ENCODE results near the gene NMNAT3. TPM values are rescaled to one million over a fixed set of nuclear protein-coding genes. Genes with fewer than 3 reads are reported as not detected.

The NMNAT3 gene
- total RNA-seq, 1 experiment from 2014 or later = 1.3 TPM

DNA sequence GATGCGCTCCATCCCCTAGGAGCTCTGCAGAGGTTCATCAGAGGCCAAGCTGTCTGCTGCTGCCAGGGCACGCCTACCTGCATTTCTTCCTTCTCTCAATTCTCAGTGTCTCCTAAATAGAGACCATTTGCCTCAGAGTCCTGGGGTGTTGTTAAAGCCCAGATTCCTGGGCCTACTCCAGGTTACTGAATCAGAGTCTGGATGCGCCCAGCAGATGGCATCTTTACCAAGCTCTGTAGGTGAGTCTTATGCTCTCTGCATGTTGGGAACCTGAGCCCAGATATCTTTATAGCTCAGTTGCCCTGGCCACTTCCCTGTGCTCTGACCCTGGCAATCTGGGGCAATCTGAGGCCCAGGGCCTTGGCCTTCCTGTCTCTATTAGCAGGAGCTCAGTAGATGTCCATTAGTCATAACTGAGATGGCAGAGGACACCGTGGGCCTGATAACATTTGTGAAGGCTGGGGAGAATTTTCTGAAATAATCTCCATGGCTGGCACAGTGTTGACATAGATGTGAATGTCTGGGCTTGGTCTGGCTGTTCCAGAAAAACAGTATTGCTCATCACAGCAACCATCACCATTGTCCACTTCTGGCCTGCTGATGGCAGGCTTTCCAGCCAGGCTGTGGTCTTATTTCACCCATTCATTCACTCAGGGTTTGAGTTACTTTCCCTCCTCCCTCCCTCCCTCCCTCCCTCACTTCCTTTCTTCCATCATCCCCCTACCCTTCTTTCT lies 125.0 kb downstream of the NMNAT3 start:
- Histone ChIP-seq H3K23ac (ENCODE audit: insufficient read length, low read depth, low read length) (no peak overlapping the region), H3K27ac (ENCODE audit: insufficient read length, low read depth, low read length) (no peak overlapping the region), H4K8ac (replicated peaks; ENCODE audit: insufficient read length, low read depth, low read length) (no peak overlapping the region), H2BK120ac (ENCODE audit: low read depth, low read length, poor library complexity, severe bottlenecking) (no peak overlapping the region), H2AFZ (ENCODE audit: low read length) (no peak overlapping the region), H4K91ac (ENCODE audit: insufficient read length, low read depth, low read length) (no peak overlapping the region), H3K4me1 (ENCODE audit: insufficient read depth, low read length) (no peaks in the 10 kb centered on the region), H2BK12ac (ENCODE audit: insufficient read length, low read depth, low read length) (no peak overlapping the region), H3K4ac (ENCODE audit: low read depth, low read length) (no peak overlapping the region), H2BK15ac (ENCODE audit: low read depth, low read length) (no peak overlapping the region), H3K14ac (ENCODE audit: insufficient read depth, low read length) (no peak overlapping the region), H3K9me3 (ENCODE audit: control insufficient read depth, low read depth, low read length) (no peaks in the 10 kb centered on the region), H3K56ac (ENCODE audit: insufficient read length, low read depth, low read length) (no peak overlapping the region), H3K23me2 (ENCODE audit: insufficient read length, low read depth, low read length, poor library complexity, severe bottlenecking) (no peaks in the 10 kb centered on the region), H3K18ac (ENCODE audit: insufficient read length, low read depth, low read length) (no peak overlapping the region), H4K5ac (ENCODE audit: insufficient read length, low read depth, low read length) (no peak overlapping the region), H3K27me3 (ENCODE audit: insufficient read depth, low read length) (no peaks in the 10 kb centered on the region), H3K9ac (ENCODE audit: extremely low read depth, insufficient read length, low read length) (no peak overlapping the region), H2AK5ac (ENCODE audit: insufficient read length, low read length) (no peak overlapping the region), H3T11ph (ENCODE audit: low read length) (no peak overlapping the region), H2BK20ac (ENCODE audit: low read depth, low read length, poor library complexity, severe bottlenecking) (no peak overlapping the region), H4K20me1 (ENCODE audit: control insufficient read depth, insufficient read depth, insufficient read length) (no peaks in the 10 kb centered on the region), H3K4me2 (ENCODE audit: insufficient read depth, insufficient read length, low read length) (no peak overlapping the region), H3K79me2 (ENCODE audit: insufficient read depth, low read length) (no peaks in the 10 kb centered on the region), H2BK5ac (ENCODE audit: insufficient read length, low read length) (no peak overlapping the region), H3K79me1 (ENCODE audit: insufficient read depth, low read depth, low read length, poor library complexity, severe bottlenecking) (no peaks in the 10 kb centered on the region)
- Mint-ChIP-seq H3K27me3 (ENCODE audit: low read depth) (peaks cover 7% of the 10 kb centered on the region; the same call in 1 of the 2 replicates), H3K36me3 (ENCODE audit: insufficient read depth in 1 of 3, low read depth in 3 of 3) (no peaks in the 10 kb centered on the region), H3K9me3 (no peaks in the 10 kb centered on the region), H3K27ac (no peak overlapping the region), H3K4me3 (no peak overlapping the region), H3K4me1 (peaks cover 5 to 9% of the 10 kb centered on the region in 2 experiments)
- no peak for DNase-seq
- TF ChIP-seq, protein P1, sequence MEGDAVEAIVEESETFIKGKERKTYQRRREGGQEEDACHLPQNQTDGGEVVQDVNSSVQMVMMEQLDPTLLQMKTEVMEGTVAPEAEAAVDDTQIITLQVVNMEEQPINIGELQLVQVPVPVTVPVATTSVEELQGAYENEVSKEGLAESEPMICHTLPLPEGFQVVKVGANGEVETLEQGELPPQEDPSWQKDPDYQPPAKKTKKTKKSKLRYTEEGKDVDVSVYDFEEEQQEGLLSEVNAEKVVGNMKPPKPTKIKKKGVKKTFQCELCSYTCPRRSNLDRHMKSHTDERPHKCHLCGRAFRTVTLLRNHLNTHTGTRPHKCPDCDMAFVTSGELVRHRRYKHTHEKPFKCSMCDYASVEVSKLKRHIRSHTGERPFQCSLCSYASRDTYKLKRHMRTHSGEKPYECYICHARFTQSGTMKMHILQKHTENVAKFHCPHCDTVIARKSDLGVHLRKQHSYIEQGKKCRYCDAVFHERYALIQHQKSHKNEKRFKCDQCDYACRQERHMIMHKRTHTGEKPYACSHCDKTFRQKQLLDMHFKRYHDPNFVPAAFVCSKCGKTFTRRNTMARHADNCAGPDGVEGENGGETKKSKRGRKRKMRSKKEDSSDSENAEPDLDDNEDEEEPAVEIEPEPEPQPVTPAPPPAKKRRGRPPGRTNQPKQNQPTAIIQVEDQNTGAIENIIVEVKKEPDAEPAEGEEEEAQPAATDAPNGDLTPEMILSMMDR (conservative IDR thresholded peaks at IDR 0.05) = 0 out of 3 replicates have a peak, but pooled peaks have one; percentile 11
- WGBS (ENCODE audit: extremely low coverage, insufficient read length, low lambda C conversion rate) = no CpG with 5 or more reads among the region's 4 CpGs
